Skeletal muscle satellite cell (primary cell): Measurements from ENCODE around the gene FMN2.
A peak's percentile ranks its signal among the peaks of the same experiment; 100 is the strongest.

Source experiments
- H3K27me3 ChIP-seq: 2 replicates; pipeline ENCODE4 v1.7.0; 2013; ENCODE audit warnings: low read length; ENCODE audit not compliant: control insufficient read depth, insufficient read depth
- H3K36me3 ChIP-seq: 2 replicates; pipeline ENCODE4 v1.7.0; 2013; ENCODE audit warnings: mild to moderate bottlenecking, control low read depth, low read length; ENCODE audit not compliant: insufficient read depth
- H3K4me1 ChIP-seq: 2 replicates; pipeline ENCODE4 v1.7.0; 2013; ENCODE audit warnings: low read length; ENCODE audit not compliant: control insufficient read depth, insufficient read depth
- H3K4me2 ChIP-seq: 2 replicates; pipeline ENCODE4 v1.7.0; 2013; ENCODE audit warnings: mild to moderate bottlenecking, low read length
- H3K4me3 ChIP-seq: 2 replicates; pipeline ENCODE4 v1.7.0; 2013; ENCODE audit warnings: low read length
- H3K9ac ChIP-seq: 2 replicates; pipeline ENCODE4 v1.7.0; 2013; ENCODE audit warnings: mild to moderate bottlenecking, low read depth, low read length, moderate library complexity
- H3K9me3 ChIP-seq: replicated peaks from 2 replicates; pipeline ENCODE4 v1.7.0; 2013; ENCODE audit warnings: mild to moderate bottlenecking, control low read depth, low read length

The FMN2 gene

GRCh38 chr1:240501115-240501514, 409.4 kb downstream of the FMN2 start:
- Histone ChIP-seq H3K27me3 (no peaks in the 10 kb centered on the region), H3K9me3 (no peaks in the 10 kb centered on the region), H3K4me2 (no peak overlapping the region), H3K4me3 (no peak overlapping the region), H3K36me3 (no peaks in the 10 kb centered on the region), H3K4me1 (peaks cover 14% of the 10 kb centered on the region), H3K9ac (no peak overlapping the region)

DNA sequence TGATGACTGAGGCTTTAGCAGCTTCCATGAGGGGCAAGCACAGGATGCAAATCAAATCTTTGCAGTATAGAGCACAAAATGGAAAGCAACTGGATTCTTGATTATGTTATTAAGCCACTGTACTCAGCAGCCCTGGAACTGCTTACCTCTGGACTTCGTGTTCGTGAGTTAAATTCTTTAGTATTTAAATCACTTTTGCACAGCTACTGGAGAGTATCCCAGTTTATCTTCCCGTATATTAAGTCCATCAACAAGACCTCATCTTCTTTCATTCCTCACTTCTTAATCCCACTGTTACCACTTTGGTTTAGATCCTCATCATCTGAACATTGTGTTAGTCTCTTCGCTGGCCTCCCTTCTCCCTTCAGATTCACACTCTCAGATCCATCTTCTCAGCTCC, 411.4 kb downstream of the FMN2 start:
- H3K27me3 ChIP-seq: peaks cover 3% of the 10 kb centered on the region
- peaks cover 14% of the 10 kb centered on the region for H3K4me1 ChIP-seq
- H3K36me3 ChIP-seq: no peaks in the 10 kb centered on the region
- H3K4me3 ChIP-seq: no peak overlapping the region
- H3K4me2 ChIP-seq: no peak overlapping the region
- H3K9me3 ChIP-seq: no peaks in the 10 kb centered on the region
- no peak overlapping the region for H3K9ac ChIP-seq

DNA sequence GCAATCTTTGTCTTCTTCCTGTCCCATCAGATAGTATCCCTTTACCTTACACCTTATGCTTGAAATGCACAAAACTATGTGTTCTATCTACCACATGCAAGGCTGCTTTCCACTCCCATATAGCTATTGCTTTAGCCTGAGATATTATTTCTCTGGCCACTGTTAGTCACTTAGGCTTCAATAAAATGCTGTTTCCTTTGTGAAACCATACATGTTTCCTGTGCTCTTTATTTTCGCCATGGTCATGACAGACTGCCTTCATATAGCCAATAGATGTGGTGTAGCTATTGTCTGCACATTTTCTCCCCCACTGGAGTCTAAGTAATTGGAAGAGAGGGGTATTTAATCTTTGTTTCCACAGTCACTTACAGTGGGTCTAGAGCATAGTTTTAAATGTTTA, 411.9 kb downstream of the FMN2 start:
- H3K4me1 ChIP-seq: peaks cover 14% of the 10 kb centered on the region
- no peaks in the 10 kb centered on the region for H3K9me3 ChIP-seq
- H3K9ac ChIP-seq: no peak overlapping the region
- H3K4me3 ChIP-seq: no peak overlapping the region
- H3K36me3 ChIP-seq: no peaks in the 10 kb centered on the region
- no peak overlapping the region for H3K4me2 ChIP-seq
- peaks cover 3% of the 10 kb centered on the region for H3K27me3 ChIP-seq

DNA sequence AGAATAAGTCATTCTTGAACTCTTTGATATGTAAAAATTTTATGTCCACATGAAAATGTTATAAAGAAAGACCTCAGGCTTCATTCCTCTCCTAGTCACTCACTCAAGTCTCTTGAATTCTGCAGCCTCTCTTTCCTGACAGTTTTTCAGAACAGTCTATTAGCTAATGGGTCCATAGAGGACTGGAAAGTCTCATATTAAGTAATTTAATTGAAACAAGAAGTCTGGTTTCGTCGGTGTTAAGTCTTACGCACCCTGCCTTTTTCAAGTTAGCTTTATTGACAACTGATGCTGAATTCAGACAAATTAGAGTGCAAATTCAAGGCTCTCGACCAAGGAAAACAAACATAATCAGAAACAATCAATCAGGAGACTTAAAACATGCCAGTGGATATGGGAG, 414.5 kb downstream of the FMN2 start:
- H3K36me3 ChIP-seq: no peaks in the 10 kb centered on the region
- H3K9ac ChIP-seq: no peak overlapping the region
- H3K4me1 ChIP-seq: no peaks in the 10 kb centered on the region
- no peak overlapping the region for H3K4me3 ChIP-seq
- no peaks in the 10 kb centered on the region for H3K9me3 ChIP-seq
- H3K4me2 ChIP-seq: no peak overlapping the region
- peaks cover 3% of the 10 kb centered on the region for H3K27me3 ChIP-seq

DNA sequence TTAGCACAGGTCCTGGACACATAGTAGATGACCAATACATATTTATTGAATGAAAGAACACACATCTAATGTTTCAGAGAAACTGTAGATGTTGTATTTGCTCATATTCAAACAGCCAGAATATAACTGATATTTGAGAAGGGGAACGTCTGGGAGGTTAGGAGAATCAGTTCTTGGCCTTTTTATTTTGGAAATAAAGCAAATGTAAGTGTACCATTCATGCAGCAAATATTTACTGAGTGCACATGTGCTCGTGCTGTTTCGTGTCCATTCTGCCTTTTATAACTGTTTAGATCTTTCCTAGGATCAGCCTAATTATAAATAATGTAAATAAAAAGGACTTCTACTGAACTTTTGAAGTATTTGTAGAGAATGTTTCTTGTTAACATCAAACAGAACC, 416.5 kb downstream of the FMN2 start:
- Histone ChIP-seq H3K27me3 (peaks cover 3% of the 10 kb centered on the region), H3K4me2 (no peak overlapping the region), H3K36me3 (no peaks in the 10 kb centered on the region), H3K9ac (no peak overlapping the region), H3K9me3 (no peaks in the 10 kb centered on the region), H3K4me3 (no peak overlapping the region), H3K4me1 (no peaks in the 10 kb centered on the region)

- peaks cover 3% of the 10 kb centered on the region for H3K27me3 ChIP-seq
- H3K9ac ChIP-seq: no peak overlapping the region
- no peaks in the 10 kb centered on the region for H3K36me3 ChIP-seq
- H3K4me2 ChIP-seq: no peak overlapping the region
- no peak overlapping the region for H3K4me3 ChIP-seq
- H3K9me3 ChIP-seq: no peaks in the 10 kb centered on the region
- H3K4me1 ChIP-seq: no peaks in the 10 kb centered on the region
These were observed 417.3 kb downstream of the FMN2 start for GRCh38 chr1:240508950-240509349.

DNA sequence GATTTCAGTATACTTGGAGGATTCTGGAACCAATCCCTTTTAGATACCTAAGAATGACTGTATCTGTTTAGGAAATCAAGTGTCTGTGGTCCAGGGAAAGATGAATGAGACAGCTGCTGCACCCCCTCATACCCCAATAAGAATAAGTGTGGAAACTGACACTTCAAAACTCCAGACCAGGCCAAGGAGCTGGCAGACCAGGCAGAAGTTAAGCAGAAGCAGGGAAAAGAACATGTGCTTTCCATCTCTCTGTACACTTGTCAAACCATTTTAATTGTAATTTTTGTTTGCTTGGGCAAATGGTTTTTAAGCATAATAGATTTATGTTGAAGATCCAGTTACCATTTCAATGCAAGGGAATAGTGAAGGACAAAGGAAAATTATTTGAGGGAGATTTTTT, 420.1 kb downstream of the FMN2 start:
- no peak overlapping the region for H3K4me2 ChIP-seq
- H3K9me3 ChIP-seq: no peaks in the 10 kb centered on the region
- no peaks in the 10 kb centered on the region for H3K36me3 ChIP-seq
- no peaks in the 10 kb centered on the region for H3K27me3 ChIP-seq
- H3K9ac ChIP-seq: no peak overlapping the region
- no peak overlapping the region for H3K4me3 ChIP-seq
- peaks cover 12% of the 10 kb centered on the region for H3K4me1 ChIP-seq

GRCh38 chr1:240515505-240515904, 423.8 kb downstream of the FMN2 start:
- no peak overlapping the region for H3K9ac ChIP-seq
- H3K4me3 ChIP-seq: no peak overlapping the region
- H3K4me2 ChIP-seq: peak overlapping the region; percentile 25
- H3K9me3 ChIP-seq: no peaks in the 10 kb centered on the region
- no peaks in the 10 kb centered on the region for H3K27me3 ChIP-seq
- peaks cover 12% of the 10 kb centered on the region for H3K4me1 ChIP-seq
- no peaks in the 10 kb centered on the region for H3K36me3 ChIP-seq

GRCh38 chr1:240516069-240516468, 424.4 kb downstream of the FMN2 start:
- H3K9me3 ChIP-seq: no peaks in the 10 kb centered on the region
- H3K4me2 ChIP-seq: no peak overlapping the region
- H3K27me3 ChIP-seq: no peaks in the 10 kb centered on the region
- no peak overlapping the region for H3K9ac ChIP-seq
- H3K4me3 ChIP-seq: no peak overlapping the region
- H3K36me3 ChIP-seq: no peaks in the 10 kb centered on the region
- peaks cover 12% of the 10 kb centered on the region for H3K4me1 ChIP-seq

- no peaks in the 10 kb centered on the region for H3K9me3 ChIP-seq
- no peaks in the 10 kb centered on the region for H3K27me3 ChIP-seq
- no peak overlapping the region for H3K4me2 ChIP-seq
- no peaks in the 10 kb centered on the region for H3K36me3 ChIP-seq
- H3K9ac ChIP-seq: no peak overlapping the region
- peaks cover 12% of the 10 kb centered on the region for H3K4me1 ChIP-seq
- H3K4me3 ChIP-seq: no peak overlapping the region
These were observed 426.2 kb downstream of the FMN2 start for GRCh38 chr1:240517891-240518290.

- Histone ChIP-seq H3K4me3 (no peak overlapping the region), H3K4me2 (no peak overlapping the region), H3K27me3 (no peaks in the 10 kb centered on the region)
These were observed 430.6 kb downstream of the FMN2 start for GRCh38 chr1:240522122-240522822.

GRCh38 chr1:240524356-240525069, 432.8 kb downstream of the FMN2 start:
- no peaks in the 10 kb centered on the region for H3K4me1 ChIP-seq
- no peaks in the 10 kb centered on the region for H3K36me3 ChIP-seq
- H3K27me3 ChIP-seq: no peaks in the 10 kb centered on the region
- no peaks in the 10 kb centered on the region for H3K9me3 ChIP-seq
- H3K4me3 ChIP-seq: no peak overlapping the region
- no peak overlapping the region for H3K4me2 ChIP-seq
- H3K9ac ChIP-seq: no peak overlapping the region

More at GRCh38 chr1:240522122-240522822, 430.6 kb downstream of the FMN2 start:
- Histone ChIP-seq H3K9ac (no peak overlapping the region), H3K4me1 (no peaks in the 10 kb centered on the region), H3K9me3 (no peaks in the 10 kb centered on the region), H3K36me3 (no peaks in the 10 kb centered on the region)
